HepG2 (cell line): ENCODE results near the gene LRP2. TPM values are rescaled to one million over a fixed set of nuclear protein-coding genes. Genes with fewer than 3 reads are reported as not detected.

Source experiments
- ATAC-seq: fragments of 200-7000 bp; cut with Tn5 transposase; 3 replicates; pipeline ENCODE4 v1.9.1; 2020; ENCODE audit warnings: mild to moderate bottlenecking, moderate library complexity
- BruUV-seq: library from RNA; stranded (reverse); fragments of 400-500 nt; replicated peaks from 2 replicates; lab custom pipeline; 2021; lab: Mats Ljungman, UMichigan
- CTCF ChIA-PET: fragments of 300-600 bp; formaldehyde crosslinking; extraction: SDS; loops from one replicate; lab custom pipeline; 2021; ENCODE audit warnings: low total read pairs, inconsistent platforms, low intra/inter-chr PET ratio; lab: Yijun Ruan, JAX
- POLR2A ChIA-PET: fragments of 350-600 bp; sonication (Branson Sonifier 250); formaldehyde crosslinking; loops from one replicate; lab custom pipeline; 2020; ENCODE audit warnings: antibody characterized with exemption, inconsistent platforms; lab: Yijun Ruan, JAX
- DNase-seq: peaks from one replicate; pipeline ENCODE4 v3.0.0-alpha.2; 2015; ENCODE audit warnings: low spot score
- FAIRE-seq: peaks from 3 replicates; lab custom pipeline; 2011; peaks lifted over from hg19 to GRCh38; lab: Jason Lieb, UNC
- H2AFZ ChIP-seq: one replicate; pipeline ENCODE4 v1.6.1; 2011; ENCODE audit warnings: low read length, inconsistent platforms
- H3K27ac ChIP-seq: fragments of 300-600 bp; 3 replicates; pipeline ENCODE4 v1.8.0; 2011; ENCODE audit warnings: mixed run types, mild to moderate bottlenecking, mixed read lengths, low read length, inconsistent platforms; ENCODE audit not compliant: insufficient read depth; ENCODE audit errors: extremely low read length
- H3K27me3 ChIP-seq, 2 experiments: fragments of 200-600 bp in 1 of 2; 2 replicates in 1 of 2; 3 replicates in 1 of 2; pipeline versions ENCODE4 v1.6.0 to v1.8.0; 2011; ENCODE audit warnings: low read length in 2 of 2, mild to moderate bottlenecking in 2 of 2, moderate library complexity in 2 of 2, inconsistent platforms in 1 of 2; ENCODE audit not compliant: insufficient read depth in 2 of 2, control insufficient read depth in 1 of 2
- H3K36me3 ChIP-seq, 2 experiments: fragments of 200-600 bp in 1 of 2; replicated peaks in 1 of 2; 2 replicates in 1 of 2; 3 replicates in 1 of 2; pipeline versions ENCODE4 v1.5.1 to v1.8.0; 2011; ENCODE audit warnings: low read length in 2 of 2, inconsistent platforms in 1 of 2; ENCODE audit not compliant: insufficient read depth in 2 of 2, control insufficient read depth in 1 of 2
- H3K4me1 ChIP-seq: 2 replicates; pipeline ENCODE4 v1.5.1; 2012; ENCODE audit warnings: low read length, inconsistent platforms; ENCODE audit not compliant: insufficient read depth
- H3K4me2 ChIP-seq: 2 replicates; pipeline ENCODE4 v1.6.0; 2011; ENCODE audit warnings: low read depth, low read length, inconsistent platforms
- H3K4me3 ChIP-seq, 3 experiments: fragments of 200-600 bp in 1 of 3; sonication (generic), shearing (Covaris generic) in 1 of 3; replicated peaks in 1 of 3; 2 replicates each; pipeline ENCODE4 v1.5.1; 2011 to 2016; ENCODE audit warnings: low read length in 3 of 3, inconsistent platforms in 2 of 3, low read depth in 2 of 3, mild to moderate bottlenecking in 2 of 3, control low read depth in 1 of 3, mixed read lengths in 1 of 3; ENCODE audit not compliant: insufficient read depth in 1 of 3
- H3K79me2 ChIP-seq: one replicate; pipeline ENCODE4 v1.6.1; 2011; ENCODE audit warnings: low read length, inconsistent platforms; ENCODE audit not compliant: insufficient read depth
- H3K9ac ChIP-seq: 2 replicates; pipeline ENCODE4 v1.6.0; 2011; ENCODE audit warnings: mild to moderate bottlenecking, low read depth, low read length, inconsistent platforms; ENCODE audit not compliant: insufficient read depth
- H3K9me3 ChIP-seq: 2 replicates; pipeline ENCODE4 v1.5.1; 2012; ENCODE audit warnings: mild to moderate bottlenecking, low read length
- H4K20me1 ChIP-seq: 2 replicates; pipeline ENCODE4 v1.6.0; 2011; ENCODE audit warnings: inconsistent platforms, mild to moderate bottlenecking, low read length, moderate library complexity; ENCODE audit not compliant: insufficient read depth
- FLYWCH1 ChIP-seq: sonication (generic); formaldehyde crosslinking; IDR thresholded peaks from 2 replicates; pipeline ENCODE4 v1.8.1; 2023; ENCODE audit warnings: mild to moderate bottlenecking, missing genetic modification reagents
- HNRNPL ChIP-seq: fragments of 200-400 bp; formaldehyde crosslinking; IDR thresholded peaks from 2 replicates; pipeline ENCODE4 v1.6.1; 2017; ENCODE audit warnings: mild to moderate bottlenecking, low read depth, low read length
- KAT7 ChIP-seq: IDR thresholded peaks from 2 replicates; pipeline ENCODE4 v1.6.1; 2018; ENCODE audit warnings: borderline replicate concordance, missing compliant biosample characterization
- MLX ChIP-seq: IDR thresholded peaks from 2 replicates; pipeline ENCODE4 v1.6.1; 2016
- NAIF1 ChIP-seq: sonication (generic); formaldehyde crosslinking; IDR thresholded peaks from 2 replicates; pipeline ENCODE4 v1.5.0; 2020; ENCODE audit warnings: mild to moderate bottlenecking, missing genetic modification reagents, borderline replicate concordance
- NCOA2 ChIP-seq: sonication (generic); formaldehyde crosslinking; IDR thresholded peaks from 2 replicates; pipeline ENCODE4 v1.8.0; 2022; ENCODE audit warnings: inconsistent platforms
- SMAD3 ChIP-seq: sonication (generic); formaldehyde crosslinking; IDR thresholded peaks from 2 replicates; pipeline ENCODE4 v1.4.0; 2020; ENCODE audit warnings: missing genetic modification reagents
- TEF ChIP-seq: sonication (generic); formaldehyde crosslinking; IDR thresholded peaks from 2 replicates; pipeline ENCODE4 v1.5.0; 2020; ENCODE audit warnings: missing genetic modification reagents
- XRCC5 ChIP-seq: fragments of 200-400 bp; formaldehyde crosslinking; optimal IDR thresholded peaks from 2 replicates; pipeline ENCODE3; 2017; ENCODE audit warnings: mild to moderate bottlenecking, low read length
- ZBTB20 ChIP-seq: sonication (generic); formaldehyde crosslinking; IDR thresholded peaks from 2 replicates; pipeline ENCODE4 v1.8.1; 2023; ENCODE audit warnings: missing genetic modification reagents, low read depth, mild to moderate bottlenecking, borderline replicate concordance
- ZNF143 ChIP-seq: sonication (generic); formaldehyde crosslinking; IDR thresholded peaks from 2 replicates; pipeline ENCODE4 v1.4.0; 2020; ENCODE audit warnings: missing genetic modification reagents
- ZNF556 ChIP-seq: sonication (generic); formaldehyde crosslinking; IDR thresholded peaks from 2 replicates; pipeline ENCODE4 v1.4.0; 2020; ENCODE audit warnings: mild to moderate bottlenecking, missing genetic modification reagents, borderline replicate concordance
- ZNF567 ChIP-seq: sonication (generic); formaldehyde crosslinking; IDR thresholded peaks from 2 replicates; pipeline ENCODE4 v1.8.1; 2023; ENCODE audit warnings: mild to moderate bottlenecking, missing genetic modification reagents, borderline replicate concordance
- ZNF670 ChIP-seq: sonication (generic); formaldehyde crosslinking; IDR thresholded peaks from 2 replicates; pipeline ENCODE4 v1.8.0; 2022; ENCODE audit warnings: mild to moderate bottlenecking, missing genetic modification reagents, borderline replicate concordance
- ZNF709 ChIP-seq: sonication (generic); formaldehyde crosslinking; IDR thresholded peaks from 2 replicates; pipeline ENCODE4 v1.5.0; 2020; ENCODE audit warnings: mild to moderate bottlenecking, missing genetic modification reagents
- WGBS: methylation state at CpG from one replicate; pipeline ENCODE4 v1.1.6; 2017; ENCODE audit warnings: low lambda C conversion rate; 5-methylcytosine and 5-hydroxymethylcytosine counted together
- in situ Hi-C: cut with HindIII; loops from 2 replicates; pipeline ENCODE4 v1.10.0; 2017; ENCODE audit warnings: low pct_unique_long_range_greater_than_20kb; ENCODE audit not compliant: extremely low pct_ligation_motif_present
- intact Hi-C: fragments of 100-400 bp; cut with micrococcal nuclease; formaldehyde crosslinking; loops from one replicate; pipeline ENCODE4 v1.10.0; 2022; ENCODE audit not compliant: unreplicated experiment
- polyA plus RNA-seq, 8 experiments: library from polyadenylated mRNA; depleted of rRNA in 3 of 8; stranded (reverse) in 7 of 8; unstranded in 1 of 8; fragments of >200 nt; fragmentation: Illumina TruSeq in 4 of 8; extraction: Trizol in 4 of 8; gene quantifications; 2 replicates each; pipeline versions ENCODE4 v1.2.1 to v1.2.3, GENCODE V29; 2011 to 2016; ENCODE audit warnings: low read depth in 4 of 8, missing spikeins in 1 of 8, mixed read lengths in 1 of 8; ENCODE audit not compliant: insufficient read depth in 1 of 8
- total RNA-seq, 5 experiments: library from RNA; depleted of rRNA; stranded (reverse); fragments of >200 nt; fragmentation: Illumina TruSeq; extraction: Trizol; gene quantifications; 2 replicates each; pipeline ENCODE4 v1.2.3, GENCODE V29; 2016; ENCODE audit warnings: low read depth in 1 of 5

LRP2 gene
- total and polyA plus RNA-seq, 2 of the 13 experiments (the other 11 are each of a cell fraction or from before 2014, with no cell fraction given): 0.03 to 0.15 TPM

GRCh38 chr2:169265591-169265990, 96.7 kb downstream of the LRP2 start:
- Histone ChIP-seq H3K79me2 (no peaks in the 10 kb centered on the region), H3K27ac (no peak overlapping the region), H3K4me2 (no peak overlapping the region), H3K4me3 (no peak overlapping the region), H2AFZ (no peak overlapping the region), H3K27me3 (peaks cover 0 to 1% of the 10 kb centered on the region in 2 experiments; a peak in 1 of 5 replicates), H3K9me3 (no peaks in the 10 kb centered on the region), H3K9ac (no peak overlapping the region), H4K20me1 (no peaks in the 10 kb centered on the region), H3K36me3 (no peaks in the 10 kb centered on the region), H3K4me1 (no peaks in the 10 kb centered on the region)
- DNase-seq (no peak), FAIRE-seq (no peak), ATAC-seq (no peak)
- in situ Hi-C loops (no loop called here), intact Hi-C loops (no loop called here)
- TF ChIP-seq ZNF556 (CRISPR knock-in tag): no peak
- TF ChIP-seq HNRNPL: no peak
- no peak for TF ChIP-seq NAIF1 (CRISPR knock-in tag)
- TF ChIP-seq ZBTB20 (CRISPR knock-in tag): no peak
- TF ChIP-seq KAT7 (CRISPR knock-in tag): no peak
- no peak for TF ChIP-seq ZNF143 (CRISPR knock-in tag)
- TF ChIP-seq NCOA2: no peak
- no peak for TF ChIP-seq SMAD3
- TF ChIP-seq MLX: no peak
- no peak for TF ChIP-seq TEF (CRISPR knock-in tag)
- TF ChIP-seq ZNF567 (CRISPR knock-in tag): no peak
- no peak for TF ChIP-seq ZNF670
- TF ChIP-seq FLYWCH1 (CRISPR knock-in tag): no peak
- no peak for TF ChIP-seq ZNF709 (CRISPR knock-in tag)
- no peak for TF ChIP-seq XRCC5
- BruUV-seq: no TSS peak
- CTCF ChIA-PET: no interaction called here
- POLR2A ChIA-PET: no interaction called here
- 0% methylated on average over 1 of the region's 1 CpG for WGBS
